GM19467 (cell line): ENCODE data around the gene ELOF1.
"Not testable (repeated sequence)": the region's sequence is repeated elsewhere in the genome, so short reads cannot be mapped to it uniquely, and the experiment has no call there.

ENCODE experiments used
- ATAC-seq: cut with Tn5 transposase; IDR thresholded peaks from one replicate; pipeline ENCODE4 v1.9.1; 2021; ENCODE audit warnings: mild to moderate bottlenecking, moderate library complexity; ENCODE audit not compliant: unreplicated experiment

The ELOF1 gene

DNA sequence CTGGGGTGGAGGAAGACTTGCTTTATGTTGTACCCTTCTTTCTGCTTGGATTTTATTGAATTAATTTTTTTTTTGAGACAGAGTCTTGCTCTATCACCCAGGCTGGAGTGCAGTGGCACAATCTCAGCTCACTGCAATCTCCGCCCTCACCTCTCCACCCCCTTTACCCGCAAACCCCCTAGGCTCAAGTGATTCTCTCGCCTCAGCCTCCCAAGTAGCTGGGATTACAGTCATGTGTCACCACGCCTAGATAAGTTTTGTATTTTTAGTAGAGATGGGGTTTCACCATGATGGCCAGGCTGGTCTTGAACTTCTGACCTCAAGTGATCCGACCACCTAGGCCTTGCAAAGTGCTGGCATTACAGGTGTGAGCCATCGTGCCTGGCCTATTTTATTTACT, 14.3 kb upstream of the ELOF1 start:
- not testable (repeated sequence) for ATAC-seq

GRCh38 chr19:11570039-11570462, 11.0 kb upstream of the ELOF1 start:
- ATAC-seq: no peak

DNA sequence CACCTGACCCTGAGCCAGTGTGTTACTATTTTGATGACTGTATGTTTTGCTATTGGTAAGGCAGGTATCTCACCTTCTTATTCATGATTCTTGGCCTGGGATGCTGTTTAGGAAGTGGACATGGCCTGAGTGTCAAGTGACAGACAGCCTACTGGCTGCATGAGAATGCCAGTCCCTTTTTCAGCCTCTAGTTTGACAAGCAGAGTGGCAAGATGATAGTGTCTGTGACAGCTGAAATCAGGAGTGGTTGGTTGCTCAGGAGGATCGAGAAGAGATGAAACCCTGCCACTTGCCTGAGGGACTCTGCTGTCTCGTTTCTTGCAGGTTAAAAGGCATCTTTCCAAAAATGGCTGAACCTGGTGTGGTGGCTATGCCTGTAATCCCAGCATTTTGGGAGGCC, 7.1 kb upstream of the ELOF1 start:
- ATAC-seq: no peak

GRCh38 chr19:11565649-11565980, 6.6 kb upstream of the ELOF1 start:
- not testable (repeated sequence) for ATAC-seq

DNA sequence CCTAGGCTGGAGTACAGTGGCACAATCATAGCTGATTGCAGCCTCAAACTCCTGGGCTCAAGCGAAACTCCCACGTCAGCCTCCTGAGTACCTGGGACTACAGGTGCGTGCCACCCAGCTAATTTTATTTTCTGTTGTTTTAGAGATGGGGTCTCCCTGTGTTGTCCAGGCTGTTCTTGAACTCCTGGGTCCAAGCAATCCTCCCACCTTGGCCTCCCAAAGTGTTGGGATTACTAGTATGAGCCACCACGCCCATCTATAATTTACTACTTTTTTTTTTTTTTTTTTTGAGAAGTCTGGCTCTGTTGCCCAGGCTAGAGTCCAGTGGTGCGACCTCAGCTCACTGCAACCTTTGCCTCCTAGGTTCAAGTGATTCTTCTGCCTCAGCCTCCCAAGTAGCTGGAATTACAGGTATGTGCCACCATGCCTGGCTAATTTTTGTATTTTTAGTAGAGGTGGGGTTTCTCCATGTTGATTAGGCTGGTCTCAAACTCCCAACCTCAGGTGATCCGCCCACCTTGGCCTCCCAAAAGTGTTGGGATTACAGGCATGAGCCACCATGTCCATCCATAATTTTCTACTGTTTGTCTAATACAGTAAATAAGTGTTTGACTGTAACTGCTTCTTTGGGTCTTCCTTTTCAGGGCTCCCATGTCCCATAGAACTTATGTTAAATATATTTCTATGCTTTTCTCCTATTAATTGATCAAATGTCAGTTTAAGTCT, 5.2 kb upstream of the ELOF1 start:
- ATAC-seq: not testable (repeated sequence)

DNA sequence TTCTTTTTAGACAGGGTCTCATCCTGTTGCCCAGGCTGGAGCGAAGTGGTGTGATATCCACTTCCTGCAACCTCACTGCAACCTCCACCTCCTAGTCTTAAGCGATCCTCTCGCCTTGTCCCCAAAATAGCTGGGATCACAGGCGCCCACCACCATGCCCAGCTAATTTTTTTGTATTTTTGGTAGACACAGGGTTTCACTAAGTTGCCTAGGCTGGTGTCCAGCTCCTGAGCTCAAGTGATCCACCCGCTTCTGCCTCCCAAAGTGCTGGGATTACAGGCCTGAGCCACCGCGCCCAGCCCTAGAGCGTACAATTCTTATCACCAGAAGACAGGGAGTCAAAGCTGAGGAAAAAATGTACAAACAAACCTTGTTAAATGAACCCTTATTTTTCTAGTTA, 4.5 kb upstream of the ELOF1 start:
- ATAC-seq: no peak

DNA sequence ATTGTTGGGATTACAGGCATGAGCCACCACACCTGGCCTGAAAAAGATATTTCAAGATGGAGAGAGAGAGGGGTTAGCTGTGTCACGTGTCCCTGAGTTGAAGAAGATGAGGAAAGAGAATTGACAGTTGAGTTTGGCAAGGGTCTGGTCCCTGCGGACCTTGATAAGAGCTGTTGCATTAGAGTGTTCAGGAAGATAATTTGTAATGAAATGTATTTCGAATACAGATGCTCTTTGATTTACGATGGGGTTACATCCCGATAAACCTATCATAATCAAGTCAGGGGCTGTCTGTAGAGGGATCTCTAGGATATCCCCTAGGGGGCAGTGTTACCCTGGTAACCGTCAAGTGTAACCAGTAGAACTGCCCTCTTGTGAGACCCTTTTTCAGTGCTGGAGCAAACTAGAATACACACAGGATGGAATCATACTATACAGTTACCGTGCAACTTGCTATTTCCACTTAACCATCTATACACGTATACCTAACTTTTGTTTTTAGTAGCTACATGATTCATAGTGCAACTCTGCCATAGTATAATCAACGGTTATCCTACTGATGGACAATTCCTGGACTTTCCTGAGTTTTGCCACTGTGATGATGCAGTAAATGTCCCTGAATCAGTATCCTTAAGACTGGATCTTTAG, 1.5 kb upstream of the ELOF1 start:
- peak; percentile 36 for ATAC-seq

- no peak for ATAC-seq
Measured at GRCh38 chr19:11556634-11557420, 2.2 kb downstream of the ELOF1 start.

- no peak for ATAC-seq
Measured at GRCh38 chr19:11555246-11555645, 3.8 kb downstream of the ELOF1 start.

- ATAC-seq: no peak
Measured at GRCh38 chr19:11554160-11554559, 4.9 kb downstream of the ELOF1 start.

- no peak for ATAC-seq
Measured at GRCh38 chr19:11552666-11553372, 6.2 kb downstream of the ELOF1 start.

DNA sequence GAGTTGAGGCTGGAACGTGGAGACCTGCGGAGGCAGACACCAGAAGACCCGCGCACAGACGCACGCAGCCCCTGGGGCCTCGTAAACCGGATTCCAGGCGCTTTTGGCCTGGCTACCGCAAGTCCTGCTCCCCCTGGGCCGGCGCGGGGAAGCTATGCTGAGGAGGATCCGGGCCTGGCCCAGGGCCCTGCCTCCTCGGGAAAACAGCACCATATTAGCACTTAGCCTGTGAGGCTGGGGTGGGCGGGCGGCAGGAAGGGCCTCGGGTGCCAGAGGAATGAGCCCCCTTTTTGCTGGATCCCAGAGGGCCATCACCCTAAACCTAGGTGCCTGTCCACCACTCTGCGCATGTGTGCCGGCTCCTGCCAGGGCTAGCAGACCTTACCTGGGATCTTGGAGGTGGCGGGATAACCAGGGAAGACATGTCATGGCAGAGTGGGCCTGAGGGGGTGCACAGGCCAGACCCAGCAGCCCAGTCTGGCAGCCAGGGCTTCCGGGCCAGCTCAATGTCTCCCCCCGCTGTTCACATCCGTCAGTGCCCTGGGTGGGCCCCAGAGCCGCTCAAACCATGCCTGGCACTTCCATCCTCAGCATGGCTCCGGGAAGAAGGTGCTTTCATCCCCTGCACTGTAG, 7.3 kb downstream of the ELOF1 start:
- no peak for ATAC-seq

- no peak for ATAC-seq
Measured at GRCh38 chr19:11550265-11550664, 8.8 kb downstream of the ELOF1 start.

GRCh38 chr19:11549386-11549953, 9.6 kb downstream of the ELOF1 start:
- no peak for ATAC-seq

DNA sequence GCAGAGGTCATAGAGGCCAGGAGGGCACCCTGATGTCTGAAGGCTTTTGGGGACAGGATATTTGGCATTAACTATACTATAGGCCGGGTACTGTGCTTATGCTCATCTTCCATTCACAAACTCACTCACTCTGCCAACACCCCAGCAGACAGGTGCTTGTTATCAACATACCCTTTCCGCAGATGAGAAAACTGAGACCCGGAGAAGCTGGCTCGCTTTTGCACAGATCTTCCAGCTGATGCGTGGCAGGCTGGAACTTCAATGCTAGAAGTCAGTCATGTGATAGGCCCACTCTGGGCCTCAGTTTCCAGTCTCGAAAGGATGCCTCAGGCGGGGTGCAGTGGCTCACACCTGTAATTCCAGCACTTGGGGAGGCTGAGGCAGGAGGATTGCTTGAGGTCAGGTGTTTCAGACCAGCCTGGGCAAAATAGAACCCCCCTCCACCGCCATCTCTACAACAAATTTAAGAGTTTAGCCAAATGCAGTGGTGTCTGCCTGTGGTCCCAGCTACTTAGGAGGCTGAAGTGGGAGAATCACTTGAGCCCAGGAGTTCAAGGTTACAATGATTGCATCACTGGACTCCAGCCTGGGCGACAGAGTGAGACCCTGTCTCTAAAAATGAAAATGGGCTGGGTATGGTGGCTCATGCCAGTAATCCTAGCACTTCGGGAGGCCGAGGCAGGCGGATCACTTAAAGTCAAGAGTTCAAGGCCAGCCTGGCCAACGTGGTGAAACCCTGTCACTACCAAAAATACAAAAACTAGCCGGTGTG, 10.9 kb downstream of the ELOF1 start:
- no peak for ATAC-seq

- ATAC-seq: no peak
Measured at GRCh38 chr19:11541238-11541637, 17.8 kb downstream of the ELOF1 start.

DNA sequence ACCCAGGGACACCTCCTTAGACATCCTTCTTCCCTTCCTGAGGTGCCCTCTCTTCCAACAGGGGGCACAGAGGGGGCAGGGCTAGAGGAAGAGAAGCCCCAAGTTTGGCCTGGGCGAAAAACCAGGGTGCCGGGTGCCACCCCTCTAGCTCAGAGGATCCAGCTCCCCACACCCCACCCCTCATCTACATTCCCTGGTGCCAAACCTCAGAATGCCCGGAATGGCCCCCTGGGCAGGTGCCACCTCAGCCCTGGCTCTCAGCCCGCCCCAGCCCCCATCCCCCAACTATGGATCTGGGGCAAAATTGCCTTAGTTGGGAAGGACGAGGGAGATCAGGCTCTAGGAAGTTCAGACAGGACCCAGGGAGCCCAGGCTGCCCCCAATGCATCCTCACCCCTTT, 18.4 kb downstream of the ELOF1 start:
- ATAC-seq: no peak

DNA sequence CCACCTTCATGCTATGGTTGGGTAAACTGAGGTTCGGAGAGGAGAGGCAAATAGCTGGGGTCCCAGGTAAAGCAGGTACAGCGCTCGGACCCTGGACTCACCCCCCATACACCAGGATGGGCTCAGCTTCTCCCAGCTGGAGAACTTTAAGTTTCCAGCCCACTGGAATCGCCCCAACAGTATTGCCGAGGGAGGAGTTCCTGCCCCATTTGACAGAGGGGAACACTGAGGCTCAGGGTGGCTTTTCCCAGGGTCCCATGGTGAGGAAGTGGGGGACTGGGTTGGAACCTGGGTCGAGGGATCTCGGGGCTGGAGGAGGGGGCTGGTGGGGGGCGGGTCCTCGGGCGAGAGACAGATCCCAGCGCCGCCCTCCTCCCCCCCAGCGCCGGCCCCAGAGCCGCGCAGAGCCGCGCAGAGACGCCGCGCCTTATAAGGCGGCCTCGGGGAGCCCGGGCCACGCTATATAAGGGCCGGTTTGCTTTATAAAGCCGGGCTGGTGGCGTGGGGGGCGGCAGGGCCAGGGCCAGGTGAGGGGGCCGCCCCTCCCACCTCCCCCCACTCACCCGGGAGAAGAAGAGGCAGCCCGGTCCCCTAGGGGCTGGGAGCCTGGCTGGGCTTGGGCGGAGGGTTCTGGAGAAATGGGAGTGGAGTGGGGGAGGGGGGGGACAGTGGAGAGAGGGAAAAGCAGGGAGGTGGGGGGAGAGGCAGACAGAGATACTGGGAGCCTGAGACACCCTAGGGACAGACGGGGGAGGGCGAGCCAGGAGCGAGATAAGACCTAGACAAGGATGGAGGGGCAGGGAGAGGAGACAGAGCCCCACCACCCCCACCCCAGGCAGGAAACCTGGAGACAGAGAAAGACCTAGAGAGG, 19.3 kb downstream of the ELOF1 start:
- ATAC-seq: no peak
